OCI-LY7 (cell line): ENCODE results near the gene SEPTIN12.

Source experiments
- EZH2phosphoT487 ChIP-seq: fragments of 200-600 bp; sonication (generic); IDR thresholded peaks from 2 replicates; pipeline ENCODE4 v1.6.1; 2018; ENCODE audit warnings: low read depth, borderline replicate concordance, mild to moderate bottlenecking, mixed run types, antibody characterized with exemption, low read length, moderate library complexity, mixed read lengths
- TF ChIP-seq, protein P1 (sequence below): fragments of 200-600 bp; sonication (generic); conservative IDR thresholded peaks from 2 replicates; pipeline ENCODE4 v1.5.1; 2014; ENCODE audit warnings: mild to moderate bottlenecking, antibody characterized with exemption, low read length, moderate library complexity, mixed read lengths

DNA sequence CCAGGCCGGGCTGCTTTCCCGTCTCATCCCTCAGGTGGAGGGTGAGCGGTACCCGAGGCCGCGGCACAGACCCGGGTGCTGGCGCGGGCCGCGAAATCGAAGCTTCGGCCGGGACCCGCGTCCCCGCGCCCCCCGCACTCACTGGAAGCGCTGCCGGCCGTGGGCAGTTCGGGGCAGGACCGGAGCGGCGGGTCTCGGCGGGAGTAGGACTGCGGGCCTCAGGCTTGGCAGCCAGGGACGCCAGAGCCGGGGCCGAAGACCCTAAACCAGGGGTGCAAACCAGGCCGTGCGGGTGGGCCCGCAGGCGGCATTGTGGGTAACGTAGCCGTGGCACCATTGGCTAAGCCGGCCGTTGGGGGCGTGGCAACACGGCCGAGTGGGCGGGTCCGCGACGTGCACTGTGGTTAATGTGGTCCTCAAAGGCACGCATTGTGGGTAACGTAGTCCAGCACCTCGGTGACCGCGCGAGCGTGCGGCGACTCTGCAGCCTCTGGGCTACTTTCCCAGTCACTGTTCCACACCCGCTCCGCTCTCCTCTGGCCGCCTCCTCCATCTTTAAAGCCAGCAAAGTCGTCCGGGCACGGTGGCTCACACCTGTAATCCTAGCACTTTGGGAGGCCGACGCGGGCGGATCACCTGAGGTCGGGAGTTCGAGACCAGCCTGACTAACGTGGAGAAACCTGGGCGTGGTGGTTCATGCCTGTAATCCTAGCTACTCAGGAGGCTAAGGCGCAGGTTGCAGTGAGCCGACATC, 21.1 kb downstream of the SEPTIN12 start, which contains the start of gene ZNF500:
- TF ChIP-seq, protein P1, sequence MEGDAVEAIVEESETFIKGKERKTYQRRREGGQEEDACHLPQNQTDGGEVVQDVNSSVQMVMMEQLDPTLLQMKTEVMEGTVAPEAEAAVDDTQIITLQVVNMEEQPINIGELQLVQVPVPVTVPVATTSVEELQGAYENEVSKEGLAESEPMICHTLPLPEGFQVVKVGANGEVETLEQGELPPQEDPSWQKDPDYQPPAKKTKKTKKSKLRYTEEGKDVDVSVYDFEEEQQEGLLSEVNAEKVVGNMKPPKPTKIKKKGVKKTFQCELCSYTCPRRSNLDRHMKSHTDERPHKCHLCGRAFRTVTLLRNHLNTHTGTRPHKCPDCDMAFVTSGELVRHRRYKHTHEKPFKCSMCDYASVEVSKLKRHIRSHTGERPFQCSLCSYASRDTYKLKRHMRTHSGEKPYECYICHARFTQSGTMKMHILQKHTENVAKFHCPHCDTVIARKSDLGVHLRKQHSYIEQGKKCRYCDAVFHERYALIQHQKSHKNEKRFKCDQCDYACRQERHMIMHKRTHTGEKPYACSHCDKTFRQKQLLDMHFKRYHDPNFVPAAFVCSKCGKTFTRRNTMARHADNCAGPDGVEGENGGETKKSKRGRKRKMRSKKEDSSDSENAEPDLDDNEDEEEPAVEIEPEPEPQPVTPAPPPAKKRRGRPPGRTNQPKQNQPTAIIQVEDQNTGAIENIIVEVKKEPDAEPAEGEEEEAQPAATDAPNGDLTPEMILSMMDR, result no peak
- no peak for TF ChIP-seq EZH2phosphoT487
